Activated naive CD8-positive, alpha-beta T cell treated with anti-CD3 and anti-CD28 coated beads, Interleukin-2, amount 50 U/mL, for 16 hours (primary cell): Measurements from ENCODE around the gene PLAC8L1.

ENCODE experiments used
- DNase-seq: peaks from one replicate; pipeline ENCODE4 v3.0.0-alpha.2; 2020; ENCODE audit warnings: low read depth, low spot score

The PLAC8L1 gene

DNA sequence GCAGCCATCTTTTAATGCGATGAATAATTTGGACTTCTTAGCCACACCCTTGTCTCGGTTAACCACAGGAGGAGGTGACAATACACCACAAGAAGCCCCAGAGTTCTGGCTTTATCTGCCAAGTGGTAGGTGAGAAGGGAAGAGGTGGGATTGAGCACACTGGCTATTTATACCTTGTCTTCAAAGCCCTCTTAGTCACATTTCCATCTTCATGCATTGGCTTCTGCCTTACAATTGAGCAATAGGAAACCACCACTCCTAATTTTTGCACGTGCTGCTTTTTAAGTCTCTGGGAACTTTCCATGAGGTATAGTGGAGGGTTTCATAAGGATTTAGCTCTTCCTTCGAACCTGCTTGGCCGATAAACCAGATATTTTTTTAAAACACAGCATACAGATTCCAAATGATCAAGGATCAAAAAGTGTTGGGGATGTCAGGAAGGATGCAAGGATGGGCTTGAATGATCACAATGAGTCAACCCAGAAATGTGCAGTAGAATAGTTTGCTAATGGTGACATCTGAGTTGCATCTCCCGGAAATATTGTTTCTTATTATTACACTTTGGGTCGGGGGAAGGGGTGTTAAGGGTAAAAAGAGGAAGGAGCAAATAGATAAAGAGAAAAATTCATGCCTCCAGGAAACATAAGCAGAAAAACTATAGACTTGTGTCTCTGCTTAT, 25.5 kb downstream of the PLAC8L1 start:
- DNase-seq: no peak

DNA sequence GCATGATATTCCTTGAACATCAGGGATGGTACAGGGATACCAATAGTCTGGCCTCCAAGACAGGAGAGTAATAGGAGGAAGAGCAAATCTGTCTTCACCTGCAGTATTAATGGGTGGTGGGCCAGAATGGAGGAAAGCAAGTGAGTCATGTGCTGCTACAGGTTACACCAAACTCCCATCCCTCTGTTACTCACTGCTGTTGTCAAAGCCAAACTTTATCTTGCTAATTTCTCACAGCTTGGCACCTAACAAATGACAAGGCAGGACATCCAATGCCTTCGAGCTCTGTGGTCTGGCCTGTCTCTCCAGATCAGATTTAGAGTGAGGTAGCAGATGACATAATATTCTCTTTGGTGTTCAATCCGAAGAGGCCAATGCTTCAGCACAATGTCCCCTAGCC, 26.8 kb downstream of the PLAC8L1 start:
- DNase-seq: no peak

DNA sequence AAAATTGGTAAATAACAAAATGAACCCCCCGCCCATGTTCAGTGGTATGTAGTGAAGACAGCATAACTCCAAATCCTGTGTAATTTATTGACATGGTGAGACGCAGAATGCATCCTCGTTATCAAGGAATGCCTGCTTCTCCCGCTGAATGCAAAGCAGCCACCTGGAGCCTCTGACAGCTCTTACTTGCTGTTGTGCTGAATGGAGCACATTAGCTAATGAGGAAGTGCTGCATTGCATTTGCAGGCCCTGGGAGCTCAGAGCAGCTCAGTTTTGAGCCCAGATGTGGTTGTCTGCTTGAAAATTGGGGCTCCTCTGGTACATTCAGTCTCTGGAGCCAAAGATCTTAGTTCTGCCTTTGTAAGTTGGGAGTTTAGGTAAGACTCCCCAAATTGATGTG, 28.9 kb downstream of the PLAC8L1 start:
- DNase-seq: no peak

DNA sequence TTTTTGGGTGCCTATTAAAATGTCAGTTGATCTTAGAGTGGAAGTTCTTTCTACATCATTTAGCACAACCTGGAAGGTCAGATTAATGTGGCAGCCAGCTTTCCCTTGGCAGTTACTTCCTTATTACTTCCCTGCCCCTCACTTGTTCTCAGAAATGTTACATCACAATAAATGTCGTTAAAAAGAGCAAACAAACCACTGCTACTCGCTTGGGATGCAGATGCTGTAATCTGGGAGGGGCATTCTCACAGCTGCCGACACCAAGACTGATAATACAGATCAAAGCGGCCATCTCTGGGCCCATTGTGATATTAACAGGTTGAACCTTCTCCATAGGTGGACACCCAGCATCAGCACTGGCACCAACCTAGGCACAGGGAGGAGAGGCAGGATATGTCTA, 29.3 kb downstream of the PLAC8L1 start:
- DNase-seq: no peak

DNA sequence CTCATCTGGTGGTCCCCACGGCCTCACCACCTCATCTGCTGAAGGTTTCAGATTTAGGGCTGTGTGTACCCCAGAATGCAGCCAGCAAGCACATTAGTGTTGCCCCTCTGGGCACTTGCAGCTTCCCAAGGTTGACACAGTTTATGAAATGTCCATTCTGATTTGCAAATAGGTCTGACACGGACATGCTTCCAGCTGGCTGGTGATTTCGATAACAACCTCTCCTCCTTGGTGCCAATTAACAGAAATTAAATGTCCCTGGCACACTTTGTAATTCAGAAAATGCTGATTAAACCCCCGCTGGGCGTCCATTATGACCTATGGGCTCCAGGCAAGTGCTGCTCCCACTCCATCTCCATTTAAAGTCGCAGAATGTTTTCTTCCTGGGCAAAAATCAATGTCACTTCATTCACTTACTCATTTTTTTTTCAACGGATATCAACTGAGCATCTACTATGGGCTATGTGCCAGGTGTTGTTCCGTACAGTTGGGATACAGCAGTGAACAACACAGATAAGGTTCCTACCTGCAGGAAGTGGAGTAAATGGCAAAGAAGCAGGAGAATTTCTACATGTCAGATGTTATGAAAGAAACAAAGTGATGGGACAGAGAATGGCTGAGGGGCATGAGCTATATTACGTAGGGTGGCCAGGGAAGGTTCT, 32.0 kb downstream of the PLAC8L1 start:
- DNase-seq: no peak

DNA sequence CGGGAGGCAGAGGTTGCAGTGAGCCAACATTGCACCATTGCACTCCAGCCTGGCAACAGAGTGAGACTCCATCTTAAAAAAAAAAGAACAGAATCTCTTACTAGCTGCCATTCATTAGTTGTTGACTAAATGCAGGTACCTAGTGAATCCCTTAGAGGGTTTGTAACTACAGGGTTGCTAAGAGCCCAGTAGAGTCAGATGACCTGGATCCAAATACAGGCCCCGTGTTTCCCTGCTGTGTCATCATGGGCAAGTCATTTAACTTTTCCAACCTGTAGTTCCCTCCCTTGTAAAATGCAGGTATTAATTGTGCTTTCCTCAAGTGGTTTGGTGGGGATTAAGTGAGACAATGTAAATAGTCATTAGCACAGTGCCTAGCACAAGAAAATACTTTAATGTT, 32.8 kb downstream of the PLAC8L1 start:
- DNase-seq: no peak

DNA sequence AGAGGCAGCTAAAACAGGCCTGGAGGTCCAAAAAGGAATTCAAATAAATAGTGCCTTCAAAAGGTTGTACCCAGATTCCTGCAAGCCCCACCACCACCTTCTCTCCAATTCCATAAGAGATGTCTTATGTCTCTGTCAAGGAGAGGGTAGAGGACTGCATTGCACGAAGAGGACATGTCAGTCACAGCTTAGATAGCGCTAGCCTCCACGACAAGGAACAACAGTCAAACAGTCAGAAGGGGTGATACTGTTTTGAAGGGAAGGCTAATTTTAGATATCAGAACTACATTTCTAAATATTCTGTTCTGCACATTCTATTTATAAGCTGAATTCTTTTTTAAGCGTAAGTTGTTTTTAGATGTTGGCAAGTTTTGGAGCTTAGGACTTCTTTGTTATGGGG, 34.2 kb downstream of the PLAC8L1 start:
- no peak for DNase-seq

DNA sequence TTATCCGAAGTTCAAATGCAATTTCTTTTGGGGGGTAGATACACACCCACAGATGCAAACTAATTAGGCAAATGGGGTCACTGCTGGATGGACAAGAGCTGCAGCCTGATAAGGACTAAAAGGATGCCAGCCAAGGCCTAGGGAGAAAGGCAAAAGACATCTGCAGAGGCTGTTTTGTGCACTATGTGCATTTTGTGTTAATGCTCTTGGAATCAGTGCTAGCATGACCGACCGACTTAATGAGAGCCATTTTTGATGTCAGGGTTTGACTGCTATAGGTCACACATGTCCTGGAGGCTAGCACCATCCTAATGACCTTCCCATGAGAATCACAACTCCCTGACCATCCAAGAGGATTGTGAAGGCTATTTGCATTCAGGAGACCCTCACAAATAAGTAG, 34.6 kb downstream of the PLAC8L1 start:
- DNase-seq: no peak

DNA sequence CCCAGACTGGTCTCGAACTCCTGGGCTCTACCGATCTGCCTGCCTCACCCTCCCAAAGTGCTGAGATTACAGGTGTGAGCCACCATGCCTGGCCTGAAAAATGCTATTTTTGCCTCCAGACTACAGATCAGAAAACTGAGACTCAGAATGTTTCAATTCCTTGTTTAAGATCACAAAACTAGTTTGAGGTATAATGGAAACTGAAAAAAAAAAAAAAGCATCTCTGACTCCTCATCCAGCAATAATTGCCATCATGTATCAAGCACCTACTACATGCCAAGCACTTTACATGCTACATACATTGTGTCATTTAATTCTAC, 35.6 kb downstream of the PLAC8L1 start:
- DNase-seq: no peak

DNA sequence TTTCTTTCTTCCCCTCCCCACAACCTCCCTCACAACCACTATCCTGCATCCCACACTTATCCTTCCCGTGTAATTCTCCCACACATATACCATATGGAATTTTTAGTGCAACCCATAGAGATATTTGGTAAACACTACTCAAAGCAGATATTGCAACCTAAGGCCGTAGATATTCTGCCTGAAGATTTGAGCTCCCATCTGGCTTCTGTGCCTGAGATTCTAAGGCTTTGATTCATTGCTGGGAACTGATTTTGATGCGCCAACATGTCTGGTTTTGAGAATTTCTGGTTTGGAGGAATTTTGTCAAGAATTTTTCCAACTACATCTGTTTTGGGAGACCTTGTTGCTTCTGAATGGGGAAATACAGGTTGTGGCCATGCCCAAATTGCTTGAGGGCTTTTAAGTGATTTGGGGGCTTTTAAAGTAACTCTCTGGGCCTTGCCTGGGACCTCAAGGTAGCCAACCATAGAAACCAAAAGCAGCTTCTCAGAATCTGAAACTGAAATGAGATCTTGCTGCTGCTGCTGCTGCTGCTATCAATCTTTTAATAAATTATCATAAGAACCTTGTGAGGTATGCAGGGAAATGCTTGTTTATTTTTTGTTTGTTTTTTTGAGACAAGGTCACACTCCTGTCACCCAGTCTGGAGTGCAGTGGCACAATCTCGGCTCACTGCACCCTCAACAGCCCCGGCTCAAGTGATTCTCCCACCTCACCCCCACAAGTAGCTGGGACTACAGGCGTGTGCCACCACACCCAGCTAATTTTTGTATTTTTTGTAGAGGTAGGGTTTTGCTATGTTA, 36.2 kb downstream of the PLAC8L1 start:
- DNase-seq: no peak

DNA sequence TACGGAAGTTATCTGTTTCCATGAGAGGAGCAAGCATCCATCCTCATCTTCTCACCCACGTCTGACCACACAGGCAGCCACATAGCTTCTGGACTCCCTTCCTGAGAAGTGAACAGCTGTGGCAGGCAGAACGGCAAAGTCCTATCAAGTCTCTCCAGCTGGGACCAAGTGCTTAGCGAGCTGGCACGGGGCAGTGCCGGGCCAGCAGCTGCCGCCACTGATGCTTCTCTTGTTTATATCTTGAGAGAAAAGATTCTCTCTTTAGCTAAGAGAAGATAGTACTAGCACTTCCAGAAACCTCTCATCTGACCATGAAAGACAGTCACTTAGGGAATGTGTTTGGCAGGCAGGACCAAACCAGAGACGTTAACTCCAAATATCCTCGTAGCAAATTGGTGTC, 37.2 kb downstream of the PLAC8L1 start:
- no peak for DNase-seq

DNA sequence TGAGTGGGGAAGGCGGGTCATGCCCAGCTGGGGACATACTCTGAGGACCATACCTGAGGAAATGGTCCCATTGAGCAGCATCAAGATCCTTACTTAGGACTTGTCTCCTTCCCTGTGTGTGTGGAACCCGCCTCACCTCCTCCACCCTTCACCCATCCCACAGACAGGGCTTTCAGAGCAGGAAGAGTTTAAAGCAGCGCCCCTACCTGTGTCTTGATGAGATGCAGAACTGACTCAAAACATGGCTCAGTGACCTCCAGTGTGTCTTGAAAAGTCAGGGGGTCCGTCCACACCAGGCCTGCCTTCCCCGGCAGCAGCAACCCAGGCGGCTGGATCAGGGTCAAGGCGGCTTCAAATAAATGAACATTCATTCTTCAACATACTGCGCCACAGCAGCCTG, 38.4 kb downstream of the PLAC8L1 start:
- DNase-seq: no peak

DNA sequence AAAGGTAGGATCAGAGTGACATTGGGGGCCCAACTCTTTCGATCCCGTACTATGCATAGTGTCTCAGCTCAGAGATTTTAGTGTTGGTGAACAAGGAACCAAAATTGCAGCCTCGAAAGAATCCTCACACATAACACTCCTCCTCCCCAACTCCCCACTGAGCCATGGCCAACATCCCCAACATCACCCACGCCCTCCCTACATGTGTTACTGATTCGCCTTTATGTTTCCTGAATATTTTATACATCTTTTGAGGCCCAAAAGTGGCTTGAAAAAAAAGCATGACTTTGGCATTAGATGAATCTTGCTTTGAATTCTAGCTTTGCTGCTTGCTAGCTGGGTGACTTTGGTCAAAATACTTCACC, 45.2 kb downstream of the PLAC8L1 start:
- DNase-seq: no peak

DNA sequence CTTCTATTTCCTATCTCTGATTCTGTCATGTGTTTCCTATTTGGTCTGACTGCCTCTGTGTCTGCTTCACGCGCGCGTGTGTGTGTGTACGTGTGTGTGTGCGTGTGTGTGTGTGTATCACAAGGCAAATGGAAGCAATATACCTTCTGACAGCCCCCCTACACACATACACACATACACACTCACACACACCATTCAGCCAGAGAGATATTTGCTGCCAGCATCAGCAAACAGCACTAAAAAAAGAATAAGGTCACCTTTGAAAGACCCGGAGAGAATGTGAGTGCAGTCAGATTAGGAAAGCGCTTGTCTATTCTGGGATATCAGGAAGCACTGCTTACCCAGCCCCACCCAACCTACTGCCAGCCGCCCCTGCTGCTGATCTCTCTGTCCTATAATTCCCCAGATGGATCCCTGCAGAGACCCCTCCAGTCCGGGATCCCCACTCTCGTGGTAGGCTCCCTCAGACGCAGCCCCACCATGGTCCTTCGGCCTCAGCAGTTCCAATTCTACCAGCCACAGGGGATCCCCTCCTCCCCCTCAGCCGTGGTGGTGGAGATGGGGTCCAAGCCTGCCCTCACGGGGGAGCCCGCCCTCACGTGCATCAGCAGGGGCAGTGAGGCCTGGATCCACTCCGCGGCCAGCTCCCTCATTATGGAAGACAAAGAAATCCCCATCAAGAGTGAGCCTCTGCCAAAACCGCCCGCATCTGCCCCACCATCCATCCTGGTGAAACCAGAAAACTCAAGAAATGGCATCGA, 45.7 kb downstream of the PLAC8L1 start:
- no peak for DNase-seq

DNA sequence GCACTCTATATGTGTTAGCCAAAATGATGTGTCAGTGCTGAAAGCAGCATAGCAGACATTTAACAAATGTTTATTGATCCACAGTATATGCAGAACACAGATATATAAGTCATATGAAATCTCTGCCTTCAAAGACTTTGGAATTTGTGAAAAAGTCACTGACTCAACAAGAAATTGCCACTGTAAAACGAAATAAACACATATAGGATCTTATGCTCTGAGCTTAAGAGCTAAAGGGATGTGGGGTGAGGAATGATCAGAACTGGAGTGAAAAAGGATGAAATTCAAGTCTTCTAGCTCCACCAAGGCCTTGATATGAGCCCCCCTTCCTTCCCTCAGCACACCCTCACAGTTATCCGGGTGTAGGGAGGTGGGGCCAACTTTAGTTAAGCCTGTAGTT, 49.9 kb downstream of the PLAC8L1 start:
- no peak for DNase-seq

DNA sequence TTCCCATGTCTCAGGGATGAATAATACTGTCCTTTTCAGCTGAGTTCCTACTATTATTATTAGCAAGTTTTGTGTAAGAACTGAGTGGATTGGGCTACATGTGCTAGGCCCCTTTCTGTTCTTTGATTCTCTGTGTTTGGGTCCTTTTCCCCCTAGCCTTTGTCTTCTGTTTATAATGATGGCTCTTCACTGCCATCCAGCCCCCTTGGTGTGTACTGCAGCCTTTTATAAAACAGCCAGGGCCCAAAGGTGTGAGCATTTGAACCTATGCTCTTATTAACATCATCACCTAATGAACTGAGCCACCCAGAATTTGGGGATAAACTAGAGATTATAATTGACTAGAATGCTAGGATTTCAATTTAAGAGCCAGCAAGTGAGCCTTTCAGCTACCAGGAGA, 52.6 kb downstream of the PLAC8L1 start:
- DNase-seq: no peak

DNA sequence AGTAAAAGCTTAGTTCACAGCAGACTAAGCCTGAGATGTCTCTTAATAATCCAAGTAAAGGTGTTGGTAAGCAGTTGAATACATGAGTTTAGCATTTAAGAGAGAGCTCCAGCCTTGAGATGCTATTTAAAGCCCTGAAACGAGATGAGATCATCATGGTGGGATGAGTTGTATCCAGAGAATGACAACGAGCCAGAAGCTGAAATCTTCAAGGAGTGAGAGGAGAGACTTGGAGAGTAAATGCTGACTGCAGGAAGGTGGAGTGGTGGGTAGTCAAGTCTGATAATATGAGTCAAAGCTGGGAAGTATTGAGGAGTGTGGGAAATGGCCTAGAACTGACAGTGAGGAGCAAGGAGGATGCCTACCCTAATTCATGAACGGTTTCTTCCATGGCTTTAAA, 53.7 kb downstream of the PLAC8L1 start:
- no peak for DNase-seq

DNA sequence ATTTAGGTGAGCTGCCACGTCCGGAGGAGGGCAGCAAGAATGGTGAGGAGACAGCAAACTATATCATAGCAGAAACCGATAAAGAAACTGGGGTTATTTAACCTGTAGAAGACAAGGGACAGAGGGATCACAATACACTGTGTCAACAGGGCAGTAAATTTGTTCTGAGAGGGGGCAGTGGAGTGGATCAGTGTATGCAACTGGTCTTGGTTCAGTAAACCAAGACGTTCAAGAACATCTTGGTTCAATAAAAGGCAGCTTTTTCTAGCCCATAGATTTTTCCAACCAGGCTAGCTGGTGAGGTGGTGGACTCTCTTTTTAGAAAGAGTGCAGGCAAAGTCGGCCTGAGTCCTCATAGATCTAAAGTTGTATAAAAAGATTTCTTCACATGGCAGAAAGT, 55.3 kb downstream of the PLAC8L1 start:
- DNase-seq: no peak

DNA sequence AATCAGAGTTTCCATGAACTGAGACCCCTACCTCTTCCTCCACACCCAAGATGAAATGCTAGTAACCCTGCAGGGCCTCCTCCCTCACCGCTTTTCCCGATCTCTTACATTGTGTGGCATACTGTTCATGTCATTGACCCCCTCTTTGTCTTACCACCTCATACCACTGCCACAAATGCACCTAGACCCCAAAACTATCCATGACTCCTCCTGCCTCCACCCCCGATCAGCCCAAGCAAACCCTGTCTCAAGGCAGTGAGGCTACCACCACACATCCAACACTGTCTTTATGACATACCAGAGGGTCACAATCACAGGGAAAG, 55.7 kb downstream of the PLAC8L1 start:
- no peak for DNase-seq

DNA sequence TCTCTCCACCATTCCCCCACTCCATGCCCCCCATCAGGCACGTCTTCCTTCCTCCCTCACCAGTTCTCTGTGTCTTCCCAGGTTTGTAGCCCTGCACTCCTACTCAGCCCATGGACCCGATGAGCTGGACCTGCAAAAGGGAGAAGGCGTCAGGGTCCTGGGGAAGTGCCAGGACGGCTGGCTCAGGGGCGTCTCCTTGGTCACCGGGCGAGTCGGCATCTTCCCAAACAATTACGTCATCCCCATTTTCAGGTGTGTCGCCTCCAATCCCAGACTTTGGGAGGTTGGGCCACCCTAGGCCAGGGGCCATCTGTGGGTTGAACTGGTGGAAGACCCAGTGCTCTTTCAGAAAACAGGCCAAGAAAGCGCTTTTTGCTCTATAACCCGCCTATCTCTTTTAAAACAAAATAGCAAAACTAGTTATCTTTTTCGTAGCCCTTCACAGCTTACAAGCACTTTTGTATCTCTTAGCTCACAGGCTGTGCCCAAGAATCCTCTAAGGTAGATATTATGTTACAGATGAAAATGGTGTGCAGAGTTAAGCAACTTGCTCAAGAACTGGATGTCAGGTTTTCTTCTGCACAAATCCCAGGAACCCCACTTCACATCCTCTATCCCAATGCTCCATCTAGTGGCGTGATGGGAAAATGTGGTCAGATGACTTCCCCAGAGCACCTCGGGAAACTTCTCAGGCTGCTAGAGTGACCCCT, 56.2 kb downstream of the PLAC8L1 start:
- no peak for DNase-seq

DNA sequence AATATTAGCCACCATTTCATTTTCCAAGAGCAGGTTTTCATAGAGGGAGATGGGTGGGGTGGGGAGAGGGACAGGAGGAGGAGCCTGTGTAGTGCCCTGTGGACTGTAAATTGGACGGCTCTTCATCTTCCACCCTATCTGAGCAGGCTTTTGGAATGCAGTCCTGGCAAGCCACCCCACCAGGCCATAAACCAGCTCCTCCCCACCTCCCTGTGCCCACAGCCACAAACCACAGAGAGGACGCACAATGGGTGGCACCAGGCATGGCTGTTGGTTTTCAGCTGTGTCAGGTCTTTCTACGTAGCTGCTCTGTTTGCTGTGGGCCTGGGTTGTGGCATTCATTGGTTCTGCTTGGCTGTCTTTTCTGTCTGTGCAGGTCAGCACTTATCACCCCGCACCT, 58.0 kb downstream of the PLAC8L1 start:
- no peak for DNase-seq

DNA sequence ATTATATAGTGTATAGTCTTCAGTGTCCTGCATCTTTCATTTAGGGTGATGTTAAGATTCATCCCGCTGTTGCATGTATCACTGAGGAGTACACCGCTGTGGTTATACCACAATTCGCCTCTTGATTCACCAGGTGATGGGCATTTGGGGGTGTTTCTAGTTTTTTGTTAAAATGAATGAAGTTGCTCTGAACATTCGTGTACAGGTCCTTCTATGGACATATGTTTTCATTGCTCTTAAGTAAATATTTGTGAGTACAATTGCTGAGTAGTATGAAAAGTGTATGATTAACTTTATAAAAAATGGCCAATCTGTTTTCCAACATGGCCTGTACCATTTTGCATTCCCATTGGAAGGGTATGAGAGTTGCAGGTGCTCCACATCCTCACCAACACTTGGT, 61.7 kb downstream of the PLAC8L1 start:
- no peak for DNase-seq
